Activated CD4-positive, alpha-beta T cell treated with anti-CD3 and anti-CD28 coated beads, Interleukin-10, Interleukin-2, amounts not matched to agents 100 ng/mL and 50 ng/mL, durations not matched to agents 16 hours and 8 hours (primary cell): ENCODE data around the gene C1orf167.

ENCODE experiments used
- DNase-seq: peaks from one replicate; pipeline ENCODE4 v3.0.0-alpha.2; 2020

Gene C1orf167

DNA sequence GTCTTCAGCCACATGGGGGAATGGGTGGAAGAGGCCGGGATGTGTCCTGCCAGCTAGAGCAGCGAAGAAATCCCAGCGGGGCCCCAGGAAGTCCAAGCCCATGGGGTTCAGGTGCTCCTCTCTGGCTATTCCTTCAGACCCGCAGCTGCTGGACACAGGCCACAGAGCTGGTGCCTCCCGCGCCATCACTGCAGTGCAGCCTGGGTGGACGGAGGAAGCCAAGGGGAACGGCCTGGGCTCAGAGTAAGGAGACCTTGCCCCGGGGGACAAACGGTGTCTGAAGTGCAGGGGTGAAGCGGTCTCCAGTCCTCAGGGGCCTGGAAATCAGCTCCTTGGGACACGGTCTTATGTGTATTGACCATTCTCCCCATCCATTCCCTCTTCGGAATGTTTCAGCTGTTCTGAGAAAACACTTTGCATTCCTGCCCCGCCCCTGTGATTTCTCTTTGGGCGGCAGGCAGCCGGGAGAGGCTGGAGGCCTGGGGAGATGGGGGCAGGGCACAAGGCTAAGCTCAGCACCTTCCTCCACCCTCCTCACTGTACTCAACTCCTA lies 25.3 kb downstream of the C1orf167 start:
- DNase-seq, result no peak

DNA sequence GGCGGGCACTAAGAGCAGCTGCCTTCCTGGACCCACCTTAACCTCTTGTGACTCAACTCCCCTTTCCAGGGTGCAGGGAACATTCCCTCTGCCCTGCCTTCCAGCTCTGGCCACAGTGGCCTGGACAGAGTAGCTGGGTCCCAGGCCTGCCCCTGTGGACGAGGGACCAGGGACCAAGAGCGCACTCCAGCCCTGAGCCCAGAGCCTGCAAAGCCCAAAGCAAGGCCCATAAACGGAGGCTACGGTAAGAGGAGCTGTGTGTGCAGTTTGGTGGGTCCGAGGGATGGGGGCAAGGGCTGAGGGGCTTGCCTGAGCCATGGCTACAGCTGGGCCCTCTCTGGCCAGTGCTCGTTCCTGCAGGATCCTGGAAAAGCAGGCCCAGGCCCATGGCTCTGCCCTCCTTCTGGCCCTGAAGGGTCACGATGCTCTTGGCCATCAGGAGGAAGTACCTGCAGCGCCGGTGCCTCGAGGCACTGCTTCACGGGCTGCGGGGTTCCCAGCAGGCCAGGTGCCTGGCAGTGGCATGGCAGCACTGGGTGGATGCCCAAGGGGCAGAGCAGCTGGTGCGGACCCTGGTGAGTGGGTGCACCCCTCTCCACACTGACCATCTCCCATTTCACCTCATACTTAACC lies 25.9 kb downstream of the C1orf167 start:
- DNase-seq, result no peak

DNA sequence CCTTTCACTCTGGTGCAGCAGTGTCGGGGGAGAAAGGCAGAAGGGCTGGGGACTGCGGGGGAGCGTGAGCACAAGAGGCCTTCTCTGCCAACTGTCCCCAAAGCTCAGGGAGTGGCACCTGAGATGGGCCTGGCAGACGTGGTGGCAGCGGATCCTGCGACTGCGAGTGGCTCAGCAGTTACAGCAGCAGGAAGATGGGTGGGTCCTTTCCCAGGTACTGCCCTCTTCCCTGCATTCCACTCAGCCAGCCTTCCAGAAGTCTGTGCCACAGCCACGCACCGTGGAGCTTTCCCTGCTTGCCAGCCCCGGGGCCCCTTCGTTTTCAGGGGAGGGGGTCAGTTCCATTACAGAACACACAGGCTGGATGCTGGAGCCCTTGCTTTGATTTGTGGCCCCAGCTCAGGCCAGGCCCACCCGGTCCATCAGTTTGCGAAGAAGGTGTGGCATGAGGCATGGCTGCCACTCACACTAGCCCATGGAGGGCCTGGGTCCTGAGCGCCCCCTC lies 26.6 kb downstream of the C1orf167 start:
- no peak for DNase-seq

DNA sequence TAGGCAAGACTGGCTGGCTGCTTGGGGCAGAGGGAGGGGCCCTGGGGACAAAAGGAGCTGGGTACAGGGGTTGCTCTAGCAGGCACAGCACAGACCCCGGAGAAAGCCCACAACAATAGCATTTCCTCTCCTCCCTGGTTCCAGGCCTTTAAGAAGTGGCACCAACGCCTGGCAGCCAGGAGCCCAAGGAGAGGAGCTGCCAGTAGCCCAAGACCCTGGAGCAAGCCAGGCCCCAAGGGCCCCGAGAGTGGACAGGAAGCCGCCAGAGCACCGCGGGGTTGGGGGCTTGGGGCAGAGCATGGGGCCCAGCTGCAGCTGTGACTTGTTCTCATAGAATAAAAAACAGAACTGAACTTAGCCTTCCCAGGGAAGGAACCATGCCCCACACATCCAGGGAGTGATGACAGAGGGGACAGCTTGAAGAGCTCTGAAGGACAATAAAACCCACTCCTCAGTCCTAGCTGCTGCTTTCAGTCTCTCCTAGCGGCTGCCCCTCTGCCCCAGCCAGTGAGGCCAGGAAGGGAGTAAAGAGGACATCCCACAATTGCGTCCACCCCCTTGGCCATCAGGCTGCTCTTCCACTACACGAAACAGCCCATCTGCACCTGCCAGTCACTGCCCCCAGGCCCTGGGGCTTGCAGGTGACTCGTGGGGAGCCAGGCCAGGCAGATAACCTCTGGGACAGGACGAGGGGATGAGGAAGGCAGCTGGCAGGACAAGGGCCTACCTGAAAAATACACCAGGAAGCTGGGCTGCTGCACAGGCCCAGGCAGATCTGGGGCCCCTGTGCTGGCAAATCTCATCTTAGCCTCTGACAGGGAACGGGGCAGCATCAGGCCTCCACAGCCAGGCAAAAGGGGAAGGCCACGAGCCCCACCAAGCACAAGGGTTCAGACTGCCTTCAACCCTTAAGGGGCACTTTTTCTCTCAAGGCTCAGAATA lies 27.4 kb downstream of the C1orf167 start:
- no peak for DNase-seq

DNA sequence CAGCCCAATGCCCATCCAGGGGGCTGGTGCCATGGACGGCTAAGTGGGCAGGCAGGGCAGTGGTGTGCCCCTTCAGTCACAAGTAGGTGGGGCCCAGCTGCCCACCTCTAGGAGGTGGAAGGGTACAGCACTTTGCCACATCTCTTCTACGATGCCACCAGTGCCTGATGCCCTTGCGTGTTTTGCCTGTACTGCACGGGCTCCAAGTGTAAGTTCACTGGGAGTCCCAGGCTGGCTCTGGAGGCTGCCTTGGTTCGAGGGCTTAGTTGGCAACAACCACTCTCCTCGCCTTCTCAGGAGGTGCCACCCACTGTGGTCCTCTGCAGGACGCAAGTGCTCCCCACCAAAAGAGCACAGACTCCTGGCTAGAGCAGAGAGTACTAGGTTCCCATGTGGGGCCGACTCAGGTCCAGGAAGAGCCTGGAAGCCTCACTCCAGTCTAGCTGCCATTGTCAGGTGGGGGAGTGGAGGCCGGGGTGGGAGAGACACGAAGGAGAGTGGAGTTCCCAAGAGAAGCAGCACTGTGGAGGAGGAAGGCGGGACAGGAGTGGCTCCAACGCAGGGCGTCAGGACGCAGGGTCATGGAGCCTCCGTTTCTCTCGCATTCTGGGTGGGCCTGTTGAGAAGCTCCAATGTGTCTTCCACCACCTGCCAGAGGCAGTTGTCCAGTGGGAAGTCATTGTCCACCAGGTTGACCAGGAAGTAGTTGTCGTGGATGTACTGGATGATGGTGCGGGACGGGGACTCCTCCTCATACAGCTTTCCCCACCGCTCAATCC lies 28.3 kb downstream of the C1orf167 start:
- DNase-seq, result no peak

DNA sequence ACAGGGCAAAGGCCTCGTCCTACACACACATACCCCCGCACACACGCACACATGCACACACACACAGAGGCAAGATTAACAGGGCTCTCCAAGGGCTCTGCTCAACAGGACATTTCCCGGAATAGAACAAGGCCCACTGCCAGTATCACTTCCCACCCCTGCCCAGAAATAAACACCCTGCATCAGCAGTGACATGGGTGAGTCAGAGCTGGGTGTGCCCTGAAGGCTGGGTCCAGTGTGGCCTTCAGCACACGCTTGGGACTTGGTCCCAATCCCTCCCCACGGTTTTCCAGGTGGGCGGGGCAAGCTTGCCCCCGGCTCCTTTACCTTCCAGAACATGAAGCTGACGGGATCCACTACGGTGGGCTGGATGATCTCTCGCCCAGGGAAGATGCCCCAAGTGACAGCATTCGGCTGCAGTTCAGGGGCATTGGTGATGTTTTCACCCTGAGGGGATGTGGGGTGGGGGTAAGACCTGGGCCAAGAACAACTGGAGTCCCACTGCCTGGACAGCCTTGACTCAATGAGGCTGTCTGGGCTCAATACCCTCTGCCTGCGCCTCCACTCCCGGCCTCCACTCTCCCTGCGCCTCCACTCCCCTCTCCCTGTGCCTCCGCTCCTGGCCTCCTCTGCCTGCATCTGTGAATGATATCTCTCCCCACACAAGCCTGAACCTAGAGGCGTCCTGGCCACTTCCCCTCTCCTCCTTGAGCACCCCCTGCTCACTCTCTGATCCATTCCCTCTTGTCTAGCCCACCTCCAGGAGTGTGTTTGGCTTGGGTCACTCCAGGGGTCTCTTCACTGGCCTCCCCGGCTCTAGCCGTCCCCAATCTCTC lies 29.1 kb downstream of the C1orf167 start:
- DNase-seq, result no peak

DNA sequence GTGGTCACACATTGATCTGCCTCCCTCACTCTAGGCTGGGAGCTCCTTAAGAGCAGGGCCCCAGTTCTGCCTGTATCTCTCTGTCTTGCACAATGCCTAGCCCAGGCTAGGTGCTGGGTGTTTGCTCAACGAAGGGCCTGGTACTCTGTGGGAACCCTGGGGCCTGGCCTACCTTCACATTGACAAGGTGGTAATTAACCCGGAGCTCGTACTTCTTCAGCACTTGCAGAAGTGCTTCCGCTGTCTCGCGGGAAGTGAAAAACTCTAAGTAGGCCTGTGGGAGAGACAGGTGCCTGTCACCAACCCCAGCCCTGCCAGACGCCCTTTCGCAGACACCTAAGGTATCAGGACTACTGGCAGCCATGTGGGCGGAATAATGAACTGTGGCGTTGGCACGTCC lies 30.1 kb downstream of the C1orf167 start:
- no peak for DNase-seq

DNA sequence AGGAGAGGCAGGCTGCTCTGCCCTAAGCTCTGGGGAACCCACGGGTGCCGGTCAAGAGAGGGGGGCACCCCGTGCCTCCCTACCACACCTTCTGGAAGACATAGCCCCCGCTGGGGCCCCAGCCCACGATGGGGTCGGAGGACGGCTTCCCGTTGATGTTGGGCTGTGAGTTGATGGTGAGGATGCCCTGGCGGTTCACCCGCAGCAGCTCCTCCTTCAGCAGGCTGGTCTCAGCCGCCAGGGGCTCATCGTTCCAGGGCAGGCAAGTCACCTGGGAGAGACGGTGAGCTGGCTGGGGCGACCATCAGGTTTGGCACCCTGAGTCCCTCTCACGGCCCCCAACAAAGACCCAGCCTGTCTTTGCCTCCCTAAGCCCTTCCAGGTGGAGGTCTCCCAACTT lies 31.8 kb downstream of the C1orf167 start:
- DNase-seq, result no peak

DNA sequence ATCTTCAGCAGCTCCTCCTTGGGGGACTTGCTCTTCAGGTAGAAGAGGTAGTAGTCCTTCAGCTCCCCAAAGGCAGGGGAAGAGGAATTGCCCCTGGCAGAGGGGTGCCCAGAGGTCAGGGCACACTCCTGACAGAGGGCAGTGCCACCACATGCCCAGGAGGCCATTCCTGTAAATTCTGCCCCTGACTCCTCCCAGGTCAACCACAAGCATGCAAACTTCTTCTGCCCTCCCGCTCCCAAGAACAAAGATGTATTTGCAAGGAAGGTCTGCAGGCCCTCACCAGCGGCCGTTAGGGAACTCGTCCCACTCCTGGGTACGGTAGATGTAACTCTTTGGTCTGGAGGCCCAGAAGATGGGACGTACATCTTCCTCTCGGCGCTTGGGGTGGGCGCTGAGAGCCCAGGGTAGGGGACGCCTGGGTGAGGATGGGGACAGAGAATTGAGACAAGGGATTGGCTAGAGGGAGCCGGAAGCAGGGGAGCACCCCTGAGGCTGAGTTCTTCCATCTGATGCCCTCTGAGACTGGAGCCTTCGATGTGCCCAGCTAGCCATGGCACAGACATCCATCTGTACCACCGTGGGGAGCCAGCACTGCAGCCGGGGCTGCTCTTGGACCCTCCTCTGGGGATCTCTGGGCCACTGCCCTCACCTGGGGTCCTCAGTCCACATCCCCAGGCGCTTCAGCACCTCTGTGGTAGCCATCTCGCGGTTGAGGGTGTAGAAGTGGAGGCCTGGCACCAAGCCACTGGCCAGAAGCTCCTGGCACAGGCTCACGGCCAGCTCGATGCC lies 32.6 kb downstream of the C1orf167 start:
- DNase-seq, result no peak

DNA sequence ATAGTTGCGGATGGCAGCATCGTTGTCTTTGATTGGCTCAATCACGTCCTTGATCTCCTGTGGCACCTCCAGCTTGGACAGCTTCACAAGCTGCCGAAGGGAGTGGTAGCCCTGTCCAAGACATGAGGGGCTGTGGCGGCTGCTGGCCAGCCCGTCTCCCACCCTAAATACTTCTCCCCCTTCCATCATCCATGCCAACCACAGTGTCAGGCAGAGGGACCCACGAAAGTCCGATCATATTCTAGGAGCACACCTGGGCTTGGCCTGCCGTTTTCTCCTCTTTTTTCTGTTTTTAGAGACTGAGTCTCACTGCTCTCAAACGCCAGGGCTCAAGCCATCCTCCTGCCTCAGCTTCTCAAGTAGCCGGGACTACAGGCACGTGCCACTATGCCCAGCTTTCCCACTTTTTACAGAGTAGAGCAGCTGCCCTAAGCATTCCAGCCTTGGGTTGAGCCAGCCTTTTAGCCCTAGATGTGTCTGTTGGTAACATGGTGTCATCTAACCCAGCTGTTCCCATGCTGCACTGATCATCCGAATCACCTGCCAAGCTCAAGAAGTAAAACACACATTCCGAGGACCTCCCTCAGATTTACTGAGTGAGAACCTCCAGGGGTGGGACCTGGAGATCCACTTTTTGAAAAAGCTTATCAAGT lies 33.4 kb downstream of the C1orf167 start:
- DNase-seq, result no peak

DNA sequence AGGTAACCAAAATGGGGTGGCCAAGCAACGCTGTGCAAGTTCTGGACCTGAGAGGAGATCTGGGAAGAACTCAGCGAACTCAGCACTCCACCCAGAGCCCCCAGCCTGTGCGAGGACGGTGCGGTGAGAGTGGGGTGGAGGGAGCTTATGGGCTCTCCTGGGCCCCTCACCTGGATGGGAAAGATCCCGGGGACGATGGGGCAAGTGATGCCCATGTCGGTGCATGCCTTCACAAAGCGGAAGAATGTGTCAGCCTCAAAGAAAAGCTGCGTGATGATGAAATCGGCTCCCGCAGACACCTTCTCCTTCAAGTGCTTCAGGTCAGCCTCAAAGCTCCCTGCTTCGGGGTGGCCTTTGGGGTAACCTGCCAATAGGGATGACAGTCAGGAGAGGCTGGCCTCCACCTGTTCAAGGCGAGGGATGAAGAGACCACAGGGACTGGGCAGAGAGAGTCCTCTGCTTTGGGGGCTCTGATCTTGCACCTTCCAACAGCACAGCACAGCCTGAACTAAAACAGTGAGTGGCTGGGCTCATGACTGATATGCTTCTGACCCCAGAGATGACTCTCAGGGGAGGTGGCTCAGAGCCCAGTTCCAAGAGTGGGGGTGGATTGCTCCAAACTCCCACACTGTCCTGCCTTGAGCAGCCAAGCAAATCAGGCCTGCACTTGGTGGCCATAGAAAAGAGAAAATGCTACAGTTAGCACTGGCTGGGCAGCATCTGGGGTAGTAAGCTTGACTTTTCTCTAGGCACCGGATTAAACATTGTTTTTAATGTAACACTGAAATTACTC lies 34.2 kb downstream of the C1orf167 start:
- DNase-seq, result no peak

DNA sequence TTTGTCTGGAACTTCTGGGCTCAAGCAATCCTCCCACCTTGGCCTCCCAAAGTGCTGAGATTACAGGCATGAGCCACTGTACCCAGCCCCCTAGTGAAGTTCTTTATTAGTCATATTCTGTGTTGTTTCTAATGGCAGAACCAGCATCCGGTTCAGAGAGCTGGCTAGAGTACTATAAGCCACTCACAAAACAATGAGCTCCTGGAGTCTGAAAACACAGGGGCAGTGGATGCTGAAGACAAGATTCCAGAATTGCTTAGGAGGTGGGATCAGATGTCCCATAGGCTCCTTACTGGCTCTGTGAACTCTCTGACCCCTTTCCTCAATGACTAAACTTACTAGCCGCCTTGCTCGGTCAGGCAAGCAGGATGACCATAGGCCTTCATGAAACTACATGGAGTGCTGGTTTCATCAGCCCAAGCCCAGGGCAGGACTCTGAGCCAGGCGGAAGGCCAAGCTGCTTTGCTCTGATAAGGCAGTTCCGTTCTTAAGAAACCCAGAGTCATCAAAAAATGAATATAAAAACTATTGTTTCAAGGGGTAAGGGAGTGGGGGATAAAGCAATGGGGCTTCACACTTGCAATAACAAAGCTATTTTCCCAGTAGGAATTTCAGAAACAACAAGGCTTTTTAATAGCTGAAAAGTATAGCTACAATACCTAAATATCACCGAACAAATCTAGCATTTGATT lies 35.7 kb downstream of the C1orf167 start:
- no peak for DNase-seq

DNA sequence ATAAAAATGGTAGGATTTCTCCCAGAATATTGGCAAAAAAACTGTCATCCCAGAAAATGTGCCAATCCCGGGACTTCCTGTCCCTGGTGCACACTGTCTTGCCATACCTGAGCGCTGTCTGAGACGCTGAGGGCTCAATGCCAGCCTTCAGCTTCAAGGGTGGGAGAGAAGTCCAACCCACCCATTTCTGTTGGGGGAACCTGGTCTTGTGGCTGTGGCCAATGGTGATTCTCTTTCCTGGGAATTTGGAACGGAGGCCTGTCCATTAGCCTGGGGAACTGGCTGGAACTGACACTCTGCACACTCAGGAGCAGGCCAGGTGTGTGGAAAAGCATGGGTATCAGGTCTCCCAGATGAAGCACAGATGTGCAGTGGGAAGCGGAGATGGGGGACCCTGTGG lies 37.1 kb downstream of the C1orf167 start:
- no peak for DNase-seq

DNA sequence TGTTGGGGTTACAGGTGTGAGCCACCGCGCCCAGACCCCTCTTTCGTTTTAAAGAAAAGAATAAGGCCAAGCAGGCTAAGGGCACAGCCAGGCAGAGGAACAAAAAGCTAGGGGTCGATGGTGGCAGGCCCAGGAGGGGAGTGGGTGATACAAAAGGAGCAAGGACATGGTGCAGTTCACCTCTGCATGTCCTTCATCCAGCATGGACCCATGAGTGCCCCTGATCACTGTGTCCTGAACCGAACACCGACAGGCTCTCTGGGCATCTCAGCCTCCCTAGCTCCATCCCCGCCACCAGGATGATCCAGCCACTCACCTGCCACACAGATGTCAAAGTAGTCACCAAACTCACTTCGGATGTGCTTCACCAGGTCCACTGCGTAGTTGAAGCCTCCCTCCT lies 37.9 kb downstream of the C1orf167 start:
- no peak for DNase-seq

DNA sequence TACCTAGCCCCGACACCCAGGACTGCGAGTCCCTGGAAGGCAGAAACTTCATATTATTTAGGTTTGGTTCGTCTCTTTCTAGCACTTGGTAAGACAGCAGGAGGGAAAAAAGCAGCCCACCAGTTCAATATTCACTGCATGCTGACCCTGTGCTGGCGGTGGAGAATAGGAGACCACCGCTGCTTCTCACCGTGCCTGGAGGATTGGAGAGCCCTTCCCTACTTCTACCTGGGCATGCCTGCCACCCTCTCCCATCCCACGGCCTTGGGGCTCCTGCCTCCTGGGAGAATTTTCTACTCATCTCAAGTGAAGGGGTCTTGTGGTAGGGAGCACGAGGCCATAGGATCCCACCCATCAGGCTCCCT lies 38.4 kb downstream of the C1orf167 start:
- DNase-seq, result no peak

DNA sequence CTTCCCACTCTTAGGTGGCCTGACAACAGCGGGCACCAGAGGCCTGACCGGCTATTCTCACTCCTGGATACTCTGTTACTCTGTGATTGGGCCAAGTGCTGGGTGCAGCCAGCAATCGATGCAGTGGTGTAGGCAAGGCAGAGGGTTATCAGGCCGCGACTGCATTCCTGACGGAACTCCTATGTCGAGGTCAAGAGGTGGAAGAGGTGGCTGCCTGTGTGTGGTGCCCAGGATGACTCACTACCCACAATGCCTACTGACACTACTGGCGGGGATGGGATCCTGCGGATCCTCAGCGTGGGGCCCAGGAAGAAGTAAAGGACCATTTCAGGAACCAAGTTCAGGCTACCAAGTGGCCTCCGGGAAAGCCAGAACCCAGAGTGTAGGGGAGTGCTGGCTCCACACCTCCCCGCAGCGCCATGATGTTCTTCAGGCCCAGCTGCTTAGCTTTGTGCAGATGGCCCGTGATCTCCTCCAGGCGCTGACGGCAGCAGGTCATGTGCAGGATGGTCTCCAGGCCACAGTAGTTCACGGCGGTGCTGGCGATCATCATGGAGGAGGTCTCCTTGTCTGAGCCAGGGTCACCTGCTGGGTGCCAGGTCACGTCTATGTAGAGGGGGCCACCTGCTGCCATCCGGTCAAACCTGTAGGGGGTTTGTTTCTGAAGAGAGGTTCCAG lies 38.9 kb downstream of the C1orf167 start:
- no peak for DNase-seq

DNA sequence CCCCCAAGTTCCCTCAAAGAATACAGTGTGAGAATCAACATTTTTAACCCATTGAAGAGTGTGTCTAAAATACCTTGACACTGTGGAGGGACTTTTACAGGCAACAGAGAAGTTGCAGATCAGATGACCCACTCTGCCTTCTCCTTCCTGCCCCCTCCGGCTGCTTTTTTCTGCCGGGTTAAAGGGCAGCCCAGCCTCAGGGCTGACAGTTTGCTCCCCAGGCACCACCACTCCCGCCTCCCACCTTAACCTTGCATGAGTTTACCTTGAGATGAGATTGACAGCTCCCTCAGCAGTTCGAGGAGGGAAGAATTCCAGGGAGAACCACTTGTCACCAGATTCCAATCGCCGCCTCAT lies 40.6 kb downstream of the C1orf167 start:
- no peak for DNase-seq

DNA sequence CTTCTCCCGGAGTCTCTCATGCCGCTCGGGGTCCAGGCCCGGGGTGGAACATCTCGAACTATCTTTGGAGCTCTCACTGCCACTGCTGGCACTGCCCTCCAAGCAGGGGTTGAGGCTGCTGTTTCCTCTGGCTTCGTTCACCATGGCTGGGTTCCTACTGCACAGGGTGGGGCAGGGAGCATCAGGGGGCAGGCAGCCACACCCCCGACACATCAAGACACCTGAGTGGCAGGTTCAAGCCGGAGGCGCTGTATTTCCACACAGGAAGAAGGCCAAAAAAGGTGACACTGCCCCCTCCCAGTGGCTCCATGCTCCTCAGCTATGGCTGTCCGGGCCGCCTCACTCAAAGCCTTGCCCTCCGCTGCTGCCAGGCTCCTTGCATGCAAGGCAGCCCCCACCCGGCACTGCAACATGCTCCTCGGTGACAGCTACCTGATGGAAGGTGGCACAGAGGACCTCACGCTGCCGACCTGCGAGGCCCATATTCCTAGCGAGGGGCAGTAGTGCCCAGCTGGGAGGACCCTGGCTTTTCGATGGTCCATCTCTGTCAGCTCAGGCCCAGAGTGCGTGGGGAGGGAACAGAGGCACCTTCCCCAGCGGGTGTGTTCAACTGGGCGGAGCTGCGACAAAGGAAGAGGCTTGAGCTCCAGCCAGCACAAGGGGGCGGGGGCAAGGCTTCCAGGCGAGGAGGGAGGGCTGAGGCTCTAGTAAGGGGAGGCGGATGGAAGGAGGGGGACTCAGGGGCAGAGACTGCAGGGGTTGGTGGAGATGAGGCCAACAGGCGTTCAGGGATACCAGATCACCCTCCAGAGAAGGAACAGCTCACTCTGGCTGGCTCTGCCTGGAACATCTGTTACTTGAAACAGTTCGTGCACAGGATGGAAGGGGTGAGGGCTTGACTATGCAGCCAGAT lies 41.2 kb downstream of the C1orf167 start:
- peak; percentile 83 for DNase-seq
